GM12878 (cell line): ENCODE results near the gene TAS2R60. TPM values are rescaled to one million over a fixed set of nuclear protein-coding genes. Genes with fewer than 3 reads are reported as not detected.

ENCODE experiments used
- ATAC-seq: fragments of 200-7000 bp; cut with Tn5 transposase; 3 replicates; pipeline ENCODE4 v1.9.1; 2020; ENCODE audit warnings: mild to moderate bottlenecking, moderate library complexity
- BruUV-seq: library from RNA; stranded (reverse); fragments of 400-500 nt; replicated peaks from 2 replicates; lab custom pipeline; 2021; lab: Mats Ljungman, UMichigan
- CTCF ChIA-PET: fragments of 300-600 bp; sonication (Branson Sonifier 250); formaldehyde crosslinking; extraction: SDS; loops from one replicate; lab custom pipeline; 2021; ENCODE audit warnings: inconsistent platforms; lab: Yijun Ruan, JAX
- POLR2A ChIA-PET: fragments of 350-600 bp; formaldehyde crosslinking; extraction: SDS; loops from one replicate; lab custom pipeline; 2021; ENCODE audit warnings: inconsistent platforms; lab: Charles Lee
- RAD21 ChIA-PET: fragments of 300-600 bp; sonication (Branson Sonifier 250); formaldehyde crosslinking; loops from one replicate; lab custom pipeline; 2023; ENCODE audit warnings: antibody characterized with exemption; ENCODE audit not compliant: unreplicated experiment; lab: Charles Lee
- SMC1A ChIA-PET: fragments of 300-600 bp; sonication (Branson Sonifier 250); formaldehyde crosslinking; loops from one replicate; lab custom pipeline; 2023; ENCODE audit not compliant: unreplicated experiment, uncharacterized antibody; lab: Charles Lee
- DNase-seq: peaks from one replicate; pipeline ENCODE4 v3.0.0-alpha.2; 2011; ENCODE audit warnings: low read depth, low spot score
- FAIRE-seq: peaks from 3 replicates; lab custom pipeline; 2011; peaks lifted over from hg19 to GRCh38; lab: Jason Lieb, UNC
- H2AFZ ChIP-seq: 2 replicates; pipeline ENCODE4 v1.6.0; 2011; ENCODE audit warnings: low read depth, low read length, control low read depth; ENCODE audit not compliant: control insufficient read depth
- H3K27ac ChIP-seq: 2 replicates; pipeline ENCODE4 v1.5.1; 2011; ENCODE audit warnings: control low read depth; ENCODE audit not compliant: control insufficient read depth, insufficient read depth
- H3K27me3 ChIP-seq, 2 experiments: replicated peaks in 1 of 2; 2 replicates each; pipeline versions ENCODE4 v1.6.0 to v1.6.1; 2011; ENCODE audit warnings: low read length in 1 of 2; ENCODE audit not compliant: control insufficient read depth in 2 of 2, insufficient read depth in 2 of 2
- H3K36me3 ChIP-seq, 2 experiments: 2 replicates each; pipeline ENCODE4 v1.5.1; 2011; ENCODE audit warnings: low read length in 1 of 2; ENCODE audit not compliant: control insufficient read depth in 2 of 2, insufficient read depth in 2 of 2
- H3K4me1 ChIP-seq: 2 replicates; pipeline ENCODE4 v1.6.1; 2011; ENCODE audit warnings: mild to moderate bottlenecking, low read length, moderate library complexity, mixed read lengths; ENCODE audit not compliant: control insufficient read depth, insufficient read depth
- H3K4me2 ChIP-seq: 2 replicates; pipeline ENCODE4 v1.6.0; 2011; ENCODE audit warnings: control low read depth; ENCODE audit not compliant: control insufficient read depth, insufficient read depth
- H3K4me3 ChIP-seq: fragments of 200-600 bp; sonication (generic); 2 replicates; pipeline ENCODE4 v1.5.1; 2016
- H3K79me2 ChIP-seq: 2 replicates; pipeline ENCODE4 v1.6.0; 2011; ENCODE audit warnings: low read length; ENCODE audit not compliant: control insufficient read depth, insufficient read depth
- H3K9ac ChIP-seq: 2 replicates; pipeline ENCODE4 v1.8.0; 2011; ENCODE audit warnings: low read length, control low read depth, mixed read lengths; ENCODE audit not compliant: control insufficient read depth, insufficient read depth
- H3K9me3 ChIP-seq: replicated peaks from 3 replicates; pipeline ENCODE4 v1.5.1; 2011; ENCODE audit warnings: mild to moderate bottlenecking, low read length; ENCODE audit not compliant: control insufficient read depth, insufficient read depth
- H4K20me1 ChIP-seq: 2 replicates; pipeline ENCODE4 v1.6.0; 2011; ENCODE audit not compliant: control insufficient read depth, insufficient read depth
- BCLAF1 ChIP-seq: fragments of 450-650 bp; IDR thresholded peaks from 2 replicates; pipeline ENCODE4 v1.6.1; 2017; ENCODE audit warnings: antibody characterized with exemption, mild to moderate bottlenecking, moderate library complexity
- CTCF ChIP-seq, 3 experiments: IDR thresholded peaks in 2 of 3; conservative IDR thresholded peaks in 1 of 3; 2 replicates each; pipeline ENCODE4 v1.5.1; 2011; ENCODE audit warnings: low read depth in 3 of 3, low read length in 3 of 3, mild to moderate bottlenecking in 3 of 3, control low read depth in 2 of 3, moderate library complexity in 2 of 3, inconsistent platforms in 1 of 3, mixed read lengths in 1 of 3; ENCODE audit not compliant: control insufficient read depth in 2 of 3, insufficient read depth in 1 of 3; ENCODE audit errors: extremely low read depth in 1 of 3
- E2F8 ChIP-seq: fragments of 450-650 bp; IDR thresholded peaks from 2 replicates; pipeline ENCODE4 v1.6.1; 2018; ENCODE audit warnings: mild to moderate bottlenecking, low read depth, moderate library complexity; ENCODE audit not compliant: partially characterized antibody
- FOS ChIP-seq: IDR thresholded peaks from 3 replicates; pipeline ENCODE4 v1.6.1; 2011; ENCODE audit warnings: borderline replicate concordance; ENCODE audit not compliant: insufficient read length; ENCODE audit errors: extremely low read depth
- GATAD2B ChIP-seq: fragments of 450-650 bp; conservative IDR thresholded peaks from 2 replicates; pipeline ENCODE4 v1.6.1; 2017; ENCODE audit warnings: low read depth, mild to moderate bottlenecking, moderate library complexity
- NFYA ChIP-seq: IDR thresholded peaks from 2 replicates; pipeline ENCODE4 v1.6.1; 2011; ENCODE audit warnings: low read depth, mild to moderate bottlenecking, low read length, improper control_type of control experiment, borderline replicate concordance
- RCOR1 ChIP-seq: conservative IDR thresholded peaks from 2 replicates; pipeline ENCODE4 v1.6.1; 2012; ENCODE audit warnings: low read depth, low read length, improper control_type of control experiment
- SIX5 ChIP-seq: IDR thresholded peaks from 2 replicates; pipeline ENCODE4 v1.6.1; 2011; ENCODE audit warnings: mild to moderate bottlenecking, low read depth, low read length, moderate library complexity; ENCODE audit not compliant: severe bottlenecking
- SMAD5 ChIP-seq: IDR thresholded peaks from 2 replicates; pipeline ENCODE4 v1.6.1; 2016; ENCODE audit warnings: antibody characterized with exemption, low read depth
- ZBTB33 ChIP-seq: fragments of 450-650 bp; IDR thresholded peaks from 2 replicates; pipeline ENCODE4 v1.6.1; 2017; ENCODE audit warnings: mild to moderate bottlenecking
- WGBS: methylation state at CpG from one replicate; pipeline ENCODE4 v1.1.6; 2016; ENCODE audit warnings: low lambda C conversion rate; ENCODE audit not compliant: insufficient replicate concordance, insufficient coverage; ENCODE audit errors: missing lambda C conversion rate; 5-methylcytosine and 5-hydroxymethylcytosine counted together
- in situ Hi-C: fragments of 300-500 bp; cut with MboI; formaldehyde crosslinking; loops from 9 replicates; pipeline ENCODE4 v1.14.3; 2018; ENCODE audit warnings: mixed read lengths
- intact Hi-C: fragments of 100-400 bp; cut with micrococcal nuclease; formaldehyde crosslinking; loops from one replicate; pipeline ENCODE4 v1.14.2; 2022; ENCODE audit not compliant: unreplicated experiment
- polyA plus RNA-seq, 11 experiments: library from polyadenylated mRNA; depleted of rRNA in 4 of 11; unstranded in 6 of 11; stranded (reverse) in 5 of 11; fragments of >200 nt; fragmentation: Nextera tagmentation in 4 of 11; fragmentation: Illumina TruSeq in 1 of 11; extraction: Ambion mirVana in 4 of 11; extraction: Trizol in 1 of 11; gene quantifications; 1 replicate in 1 of 11; 2 replicates in 10 of 11; pipeline versions ENCODE4 v1.2.1 to v1.2.3, GENCODE V29; 2011 to 2016; ENCODE audit warnings: inconsistent platforms in 2 of 11, missing spikeins in 2 of 11, low read depth in 1 of 11
- total RNA-seq, 4 experiments: library from RNA; depleted of rRNA in 3 of 4; stranded (reverse); fragments of >200 nt in 3 of 4; fragmentation: Illumina TruSeq in 1 of 4; extraction: Trizol in 1 of 4; gene quantifications; 2 replicates each; pipeline versions ENCODE4 v1.2.1 to v1.2.3, GENCODE V29; 2013 to 2021
- TF ChIP-seq, protein P1 (sequence below): IDR thresholded peaks from 2 replicates; pipeline ENCODE4 v1.6.1; 2011; ENCODE audit warnings: low read depth, mild to moderate bottlenecking, low read length, moderate library complexity, borderline replicate concordance; ENCODE audit errors: extremely low read depth
- TF ChIP-seq, protein P2 (sequence below): IDR thresholded peaks from 2 replicates; pipeline ENCODE4 v1.6.1; 2011; ENCODE audit warnings: borderline replicate concordance, low read depth, mild to moderate bottlenecking, moderate library complexity, mixed read lengths, low read length; ENCODE audit not compliant: insufficient read depth; ENCODE audit errors: extremely low read length

Gene TAS2R60
- total and polyA plus RNA-seq, 10 of the 15 experiments (the other 5 are each of a cell fraction or from before 2014, with no cell fraction given) = not detected

GRCh38 chr7:143444785-143445184, 1.5 kb downstream of the TAS2R60 start:
- no peaks in the 10 kb centered on the region for H4K20me1 ChIP-seq
- in situ Hi-C loops (no loop called here), intact Hi-C loops (no loop called here)
- H3K9ac ChIP-seq = no peak overlapping the region
- ATAC-seq = no peak
- ChIA-PET SMC1A (interaction anchor here (0.6 kb wide), 1 partner anchor 519 kb away, joined by 3 read pairs; no protein-coding TSS in a partner anchor), RAD21 (no interaction called here), CTCF (no interaction called here), POLR2A (no interaction called here)
- no peaks in the 10 kb centered on the region for H3K79me2 ChIP-seq
- no peak for DNase-seq
- H3K36me3 ChIP-seq = no peaks in the 10 kb centered on the region
- no peaks in the 10 kb centered on the region for H3K4me1 ChIP-seq
- no peak overlapping the region for H3K4me2 ChIP-seq
- H3K27ac ChIP-seq = no peak overlapping the region
- no TSS peak for BruUV-seq
- H3K27me3 ChIP-seq = peaks cover 0 to 3% of the 10 kb centered on the region in 2 experiments; a peak in 2 of 4 replicates
- WGBS = 88% methylated on average over 1 of the region's 1 CpG
- H3K4me3 ChIP-seq = no peak overlapping the region
- FAIRE-seq = no peak
- no peak overlapping the region for H2AFZ ChIP-seq
- H3K9me3 ChIP-seq = no peaks in the 10 kb centered on the region
- TF ChIP-seq GATAD2B (no peak), SIX5 (no peak), RCOR1 (no peak), SMAD5 (no peak), ZBTB33 (no peak), CTCF (IDR thresholded peaks at IDR 0.05 in 2 of 3, conservative IDR thresholded peaks at IDR 0.05 in 1 of 3; ENCODE audit: control insufficient read depth in 2 of 3, extremely low read depth in 1 of 3, insufficient read depth in 1 of 3, low read depth in 3 of 3, low read length in 3 of 3) (no peak), E2F8 (no peak), FOS (no peak), NFYA (no peak), BCLAF1 (no peak)
- TF ChIP-seq, protein P1, sequence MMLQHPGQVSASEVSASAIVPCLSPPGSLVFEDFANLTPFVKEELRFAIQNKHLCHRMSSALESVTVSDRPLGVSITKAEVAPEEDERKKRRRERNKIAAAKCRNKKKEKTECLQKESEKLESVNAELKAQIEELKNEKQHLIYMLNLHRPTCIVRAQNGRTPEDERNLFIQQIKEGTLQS = no peak
- TF ChIP-seq, protein P2, sequence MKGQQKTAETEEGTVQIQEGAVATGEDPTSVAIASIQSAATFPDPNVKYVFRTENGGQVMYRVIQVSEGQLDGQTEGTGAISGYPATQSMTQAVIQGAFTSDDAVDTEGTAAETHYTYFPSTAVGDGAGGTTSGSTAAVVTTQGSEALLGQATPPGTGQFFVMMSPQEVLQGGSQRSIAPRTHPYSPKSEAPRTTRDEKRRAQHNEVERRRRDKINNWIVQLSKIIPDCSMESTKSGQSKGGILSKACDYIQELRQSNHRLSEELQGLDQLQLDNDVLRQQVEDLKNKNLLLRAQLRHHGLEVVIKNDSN = no peak
